ENCODE measurements around the gene KCNC1.

GRCh38 chr11:17792161-17792560 is 57.6 kb downstream of the KCNC1 start:
- TF ChIP-seq CTCF (conservative IDR thresholded peaks at IDR 0.05 in 1 of 2, IDR thresholded peaks at IDR 0.05 in 1 of 2; ENCODE audit: extremely low read depth in 1 of 2, insufficient read depth in 1 of 2, low read depth in 1 of 2, low read length in 2 of 2), result no peak
- TF ChIP-seq EZH2 (IDR thresholded peaks at IDR 0.05; ENCODE audit: borderline replicate concordance, low read length), result no peak
